ENCODE results near the gene INTS14. TPM values are rescaled to one million over a fixed set of nuclear protein-coding genes. Genes with fewer than 3 reads are reported as not detected.

Gene INTS14
- total RNA-seq, 1 donor from 2014 or later: 24.4 TPM

- H3K9ac ChIP-seq (ENCODE audit: low read length): no peak overlapping the region
- Mint-ChIP-seq H3K27me3 (ENCODE audit: low read depth, unreplicated experiment) (no peaks in the 10 kb centered on the region), H3K4me1 (ENCODE audit: low read depth, unreplicated experiment) (no peaks in the 10 kb centered on the region), H3K4me3 (ENCODE audit: unreplicated experiment) (no peak overlapping the region), H3K36me3 (ENCODE audit: low read depth, unreplicated experiment) (peaks cover 5% of the 10 kb centered on the region), H3K27ac (ENCODE audit: unreplicated experiment) (no peak overlapping the region), H3K9me3 (ENCODE audit: unreplicated experiment) (no peaks in the 10 kb centered on the region)
- no peaks in the 10 kb centered on the region for H3K27me3 ChIP-seq (ENCODE audit: insufficient read depth, low read length)
- H3K79me2 ChIP-seq (ENCODE audit: insufficient read depth, low read length): no peaks in the 10 kb centered on the region
- no peak overlapping the region for H2AFZ ChIP-seq (ENCODE audit: low read depth, low read length)
- no peak overlapping the region for H3K4me2 ChIP-seq (ENCODE audit: low read length)
- H3K36me3 ChIP-seq (ENCODE audit: insufficient read depth, low read length): peaks cover 56% of the 10 kb centered on the region
- no peak overlapping the region for H3K4me3 ChIP-seq (ENCODE audit: insufficient read depth, low read depth, low read length)
- H3K4me1 ChIP-seq (ENCODE audit: insufficient read depth, low read length): no peaks in the 10 kb centered on the region
- H3K27ac ChIP-seq (ENCODE audit: low read depth, low read length): no peak overlapping the region
- H3K9me3 ChIP-seq (ENCODE audit: insufficient read depth, low read depth, low read length): no peaks in the 10 kb centered on the region
- TF ChIP-seq, protein P1, sequence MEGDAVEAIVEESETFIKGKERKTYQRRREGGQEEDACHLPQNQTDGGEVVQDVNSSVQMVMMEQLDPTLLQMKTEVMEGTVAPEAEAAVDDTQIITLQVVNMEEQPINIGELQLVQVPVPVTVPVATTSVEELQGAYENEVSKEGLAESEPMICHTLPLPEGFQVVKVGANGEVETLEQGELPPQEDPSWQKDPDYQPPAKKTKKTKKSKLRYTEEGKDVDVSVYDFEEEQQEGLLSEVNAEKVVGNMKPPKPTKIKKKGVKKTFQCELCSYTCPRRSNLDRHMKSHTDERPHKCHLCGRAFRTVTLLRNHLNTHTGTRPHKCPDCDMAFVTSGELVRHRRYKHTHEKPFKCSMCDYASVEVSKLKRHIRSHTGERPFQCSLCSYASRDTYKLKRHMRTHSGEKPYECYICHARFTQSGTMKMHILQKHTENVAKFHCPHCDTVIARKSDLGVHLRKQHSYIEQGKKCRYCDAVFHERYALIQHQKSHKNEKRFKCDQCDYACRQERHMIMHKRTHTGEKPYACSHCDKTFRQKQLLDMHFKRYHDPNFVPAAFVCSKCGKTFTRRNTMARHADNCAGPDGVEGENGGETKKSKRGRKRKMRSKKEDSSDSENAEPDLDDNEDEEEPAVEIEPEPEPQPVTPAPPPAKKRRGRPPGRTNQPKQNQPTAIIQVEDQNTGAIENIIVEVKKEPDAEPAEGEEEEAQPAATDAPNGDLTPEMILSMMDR (IDR thresholded peaks at IDR 0.05; ENCODE audit: insufficient read depth, low read depth, low read length): peak; percentile 16
- TF ChIP-seq EZH2 (IDR thresholded peaks at IDR 0.05; ENCODE audit: insufficient read depth, low read length): no peak
- DNase-seq (ENCODE audit: low read depth) (no peak), FAIRE-seq (no peak)
- H4K20me1 ChIP-seq (ENCODE audit: insufficient read depth, low read length): no peaks in the 10 kb centered on the region
Measured at GRCh38 chr15:65595960-65596359, 15.0 kb downstream of the INTS14 start.

GRCh38 chr15:65587094-65587493 lies 23.8 kb downstream of the INTS14 start:
- no peaks in the 10 kb centered on the region for H3K79me2 ChIP-seq (ENCODE audit: insufficient read depth, low read length)
- H4K20me1 ChIP-seq (ENCODE audit: insufficient read depth, low read length): no peaks in the 10 kb centered on the region
- H3K27me3 Mint-ChIP-seq (ENCODE audit: low read depth, unreplicated experiment): no peaks in the 10 kb centered on the region
- no peak overlapping the region for H3K4me3 ChIP-seq (ENCODE audit: insufficient read depth, low read depth, low read length)
- peaks cover 14% of the 10 kb centered on the region for H3K4me1 Mint-ChIP-seq (ENCODE audit: low read depth, unreplicated experiment)
- DNase-seq (ENCODE audit: low read depth): no peak
- no peak overlapping the region for H3K27ac Mint-ChIP-seq (ENCODE audit: unreplicated experiment)
- peaks cover 13% of the 10 kb centered on the region for H3K36me3 Mint-ChIP-seq (ENCODE audit: low read depth, unreplicated experiment)
- H3K9me3 ChIP-seq (ENCODE audit: insufficient read depth, low read depth, low read length): no peaks in the 10 kb centered on the region
- H3K9ac ChIP-seq (ENCODE audit: low read length): no peak overlapping the region
- H3K4me2 ChIP-seq (ENCODE audit: low read length): no peak overlapping the region
- peaks cover 40% of the 10 kb centered on the region for H3K36me3 ChIP-seq (ENCODE audit: insufficient read depth, low read length)
- H3K4me1 ChIP-seq (ENCODE audit: insufficient read depth, low read length): peaks cover 8% of the 10 kb centered on the region
- H3K27ac ChIP-seq (ENCODE audit: low read depth, low read length): no peak overlapping the region
- H2AFZ ChIP-seq (ENCODE audit: low read depth, low read length): no peak overlapping the region
- H3K27me3 ChIP-seq (ENCODE audit: insufficient read depth, low read length): no peaks in the 10 kb centered on the region
- H3K4me3 Mint-ChIP-seq (ENCODE audit: unreplicated experiment): no peak overlapping the region
- TF ChIP-seq, protein P1 (IDR thresholded peaks at IDR 0.05; ENCODE audit: insufficient read depth, low read depth, low read length): no peak
- no peak for TF ChIP-seq EZH2 (IDR thresholded peaks at IDR 0.05; ENCODE audit: insufficient read depth, low read length)
- no peaks in the 10 kb centered on the region for H3K9me3 Mint-ChIP-seq (ENCODE audit: unreplicated experiment)
- FAIRE-seq: no peak

DNA sequence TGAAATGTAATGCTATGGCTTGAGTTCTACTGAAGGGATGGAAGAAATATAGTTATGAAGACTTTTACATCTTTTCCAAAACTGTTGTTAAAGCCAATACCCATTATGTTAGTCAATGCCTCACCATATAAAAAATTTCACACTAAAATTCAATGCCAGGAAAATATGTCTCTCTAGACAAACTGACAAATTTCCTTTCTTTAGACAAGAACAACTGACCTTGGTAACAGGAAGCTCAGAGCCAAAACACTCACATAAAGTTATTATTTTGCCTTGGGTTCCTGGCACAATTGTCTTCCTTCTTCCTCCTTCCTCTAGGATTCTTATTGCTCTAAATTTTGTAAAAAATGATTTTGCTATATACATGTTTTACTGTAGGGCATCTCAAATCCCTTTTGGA lies 26.7 kb downstream of the INTS14 start:
- no peak overlapping the region for H2AFZ ChIP-seq (ENCODE audit: low read depth, low read length)
- H3K4me2 ChIP-seq (ENCODE audit: low read length): peak overlapping the region; percentile 35
- H3K4me1 ChIP-seq (ENCODE audit: insufficient read depth, low read length): peaks cover 21% of the 10 kb centered on the region
- no peak overlapping the region for H3K4me3 ChIP-seq (ENCODE audit: insufficient read depth, low read depth, low read length)
- H3K27ac ChIP-seq (ENCODE audit: low read depth, low read length): no peak overlapping the region
- Mint-ChIP-seq H3K27ac (ENCODE audit: unreplicated experiment) (peak overlapping the region; percentile 89), H3K4me3 (ENCODE audit: unreplicated experiment) (no peak overlapping the region), H3K27me3 (ENCODE audit: low read depth, unreplicated experiment) (no peaks in the 10 kb centered on the region), H3K9me3 (ENCODE audit: unreplicated experiment) (no peaks in the 10 kb centered on the region), H3K4me1 (ENCODE audit: low read depth, unreplicated experiment) (peaks cover 29% of the 10 kb centered on the region), H3K36me3 (ENCODE audit: low read depth, unreplicated experiment) (peaks cover 16% of the 10 kb centered on the region)
- TF ChIP-seq, protein P1 (IDR thresholded peaks at IDR 0.05; ENCODE audit: insufficient read depth, low read depth, low read length): no peak
- TF ChIP-seq EZH2 (IDR thresholded peaks at IDR 0.05; ENCODE audit: insufficient read depth, low read length): no peak
- no peaks in the 10 kb centered on the region for H4K20me1 ChIP-seq (ENCODE audit: insufficient read depth, low read length)
- H3K9me3 ChIP-seq (ENCODE audit: insufficient read depth, low read depth, low read length): no peaks in the 10 kb centered on the region
- FAIRE-seq: no peak
- H3K9ac ChIP-seq (ENCODE audit: low read length): no peak overlapping the region
- H3K27me3 ChIP-seq (ENCODE audit: insufficient read depth, low read length): no peaks in the 10 kb centered on the region
- H3K36me3 ChIP-seq (ENCODE audit: insufficient read depth, low read length): peaks cover 35% of the 10 kb centered on the region
- no peak for DNase-seq (ENCODE audit: low read depth)
- no peaks in the 10 kb centered on the region for H3K79me2 ChIP-seq (ENCODE audit: insufficient read depth, low read length)
